Esophagus muscularis mucosa (tissue), 3 donors: ENCODE data around the gene UPK1B.

Experiments
- POLR2A ChIP-seq: fragments of 450-650 bp; IDR thresholded peaks from one replicate; pipeline ENCODE4 v1.6.1; 2017; ENCODE audit warnings: antibody characterized with exemption, moderate library complexity, mild to moderate bottlenecking, low read depth
- POLR2AphosphoS5 ChIP-seq, 2 donors: sonication (generic); formaldehyde crosslinking; IDR thresholded peaks; one replicate each; pipeline ENCODE4 v1.6.1; 2017; ENCODE audit warnings: antibody characterized with exemption in 2 of 2
- TF ChIP-seq, protein P1 (sequence below), 3 experiments: fragments of 200-600 bp in 2 of 3; fragments of 450-650 bp in 1 of 3; sonication (generic) in 2 of 3; IDR thresholded peaks; one replicate each; pipeline ENCODE4 v1.5.1; 2017 to 2019; ENCODE audit warnings: antibody characterized with exemption in 3 of 3, mild to moderate bottlenecking in 2 of 3, moderate library complexity in 1 of 3

DNA sequence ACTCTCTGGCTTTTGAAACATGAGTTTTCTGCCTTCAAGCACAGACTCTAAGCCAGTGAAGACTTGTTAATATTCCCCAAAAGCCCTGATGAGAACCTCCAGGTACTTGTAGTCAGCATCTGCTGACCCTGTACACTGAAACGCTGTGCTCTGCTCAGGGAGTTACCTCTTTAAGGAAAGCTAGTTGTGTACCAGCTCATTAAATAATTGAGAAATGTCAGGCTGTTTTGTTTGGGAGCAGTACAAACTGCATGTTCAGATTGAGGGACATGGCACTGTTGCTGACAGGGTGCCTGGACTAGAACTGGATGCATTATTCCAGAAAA is 21.7 kb downstream of the UPK1B start:
- TF ChIP-seq, protein P1, sequence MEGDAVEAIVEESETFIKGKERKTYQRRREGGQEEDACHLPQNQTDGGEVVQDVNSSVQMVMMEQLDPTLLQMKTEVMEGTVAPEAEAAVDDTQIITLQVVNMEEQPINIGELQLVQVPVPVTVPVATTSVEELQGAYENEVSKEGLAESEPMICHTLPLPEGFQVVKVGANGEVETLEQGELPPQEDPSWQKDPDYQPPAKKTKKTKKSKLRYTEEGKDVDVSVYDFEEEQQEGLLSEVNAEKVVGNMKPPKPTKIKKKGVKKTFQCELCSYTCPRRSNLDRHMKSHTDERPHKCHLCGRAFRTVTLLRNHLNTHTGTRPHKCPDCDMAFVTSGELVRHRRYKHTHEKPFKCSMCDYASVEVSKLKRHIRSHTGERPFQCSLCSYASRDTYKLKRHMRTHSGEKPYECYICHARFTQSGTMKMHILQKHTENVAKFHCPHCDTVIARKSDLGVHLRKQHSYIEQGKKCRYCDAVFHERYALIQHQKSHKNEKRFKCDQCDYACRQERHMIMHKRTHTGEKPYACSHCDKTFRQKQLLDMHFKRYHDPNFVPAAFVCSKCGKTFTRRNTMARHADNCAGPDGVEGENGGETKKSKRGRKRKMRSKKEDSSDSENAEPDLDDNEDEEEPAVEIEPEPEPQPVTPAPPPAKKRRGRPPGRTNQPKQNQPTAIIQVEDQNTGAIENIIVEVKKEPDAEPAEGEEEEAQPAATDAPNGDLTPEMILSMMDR (IDR thresholded peaks at IDR 0.05) = no peak
- TF ChIP-seq POLR2AphosphoS5 (IDR thresholded peaks at IDR 0.05) (no peak), POLR2A (no peak)
